GM12892 (cell line): ENCODE measurements around the gene KRTAP4-9.
"Not testable (repeated sequence)": the region's sequence is repeated elsewhere in the genome, so short reads cannot be mapped to it uniquely, and the experiment has no call there.

Source experiments
- DNase-seq: peaks from one replicate; pipeline ENCODE4 v3.0.0; 2011; ENCODE audit not compliant: insufficient read length
- FAIRE-seq: peaks from 2 replicates; lab custom pipeline; 2011; peaks lifted over from hg19 to GRCh38; lab: Jason Lieb, UNC
- POLR2A ChIP-seq: IDR thresholded peaks from 2 replicates; pipeline ENCODE4 v1.6.1; 2011; ENCODE audit warnings: low read depth, low read length, control low read depth
- POLR2AphosphoS5 ChIP-seq: IDR thresholded peaks from 2 replicates; pipeline ENCODE4 v1.6.1; 2011; ENCODE audit warnings: low read depth, low read length, control low read depth
- TAF1 ChIP-seq: IDR thresholded peaks from 2 replicates; pipeline ENCODE4 v1.6.1; 2011; ENCODE audit warnings: low read depth, mild to moderate bottlenecking, control low read depth, low read length, borderline replicate concordance

KRTAP4-9 gene

GRCh38 chr17:41069031-41069430, 36.2 kb upstream of the KRTAP4-9 start:
- TF ChIP-seq TAF1 (no peak), POLR2AphosphoS5 (no peak), POLR2A (no peak)
- DNase-seq (no peak), FAIRE-seq (no peak)

- TF ChIP-seq TAF1 (no peak), POLR2AphosphoS5 (no peak), POLR2A (no peak)
- FAIRE-seq (no peak), DNase-seq (no peak)
Observed at GRCh38 chr17:41071606-41072360, 33.4 kb upstream of the KRTAP4-9 start.

GRCh38 chr17:41073676-41074075, 31.5 kb upstream of the KRTAP4-9 start:
- TF ChIP-seq POLR2AphosphoS5 (no peak), TAF1 (no peak), POLR2A (no peak)
- no peak for FAIRE-seq
- DNase-seq, result no peak

- no peak for TF ChIP-seq TAF1
- TF ChIP-seq POLR2AphosphoS5, result no peak
- FAIRE-seq, result no peak
- DNase-seq, result no peak
Observed at GRCh38 chr17:41076788-41077187, 28.4 kb upstream of the KRTAP4-9 start.

- FAIRE-seq, result no peak
- TF ChIP-seq TAF1 (no peak), POLR2AphosphoS5 (no peak), POLR2A (no peak)
- DNase-seq, result no peak
Observed at GRCh38 chr17:41082626-41083025, 22.6 kb upstream of the KRTAP4-9 start.

GRCh38 chr17:41083427-41083826, 21.8 kb upstream of the KRTAP4-9 start:
- FAIRE-seq, DNase-seq: not testable (repeated sequence)

- FAIRE-seq, DNase-seq: not testable (repeated sequence)
Observed at GRCh38 chr17:41084100-41084856, 20.9 kb upstream of the KRTAP4-9 start, which contains the start of gene KRTAP4-7. Gene KRTAP4-7 (plus strand): TSS chr17:41084150. CDS start chr17:41084207, 57 bp downstream.

- not testable (repeated sequence) for DNase-seq, FAIRE-seq
Observed at GRCh38 chr17:41088760-41089352, 16.3 kb upstream of the KRTAP4-9 start.

GRCh38 chr17:41096055-41096454, 9.1 kb upstream of the KRTAP4-9 start:
- no peak for DNase-seq
- no peak for TF ChIP-seq POLR2A
- no peak for TF ChIP-seq TAF1
- TF ChIP-seq POLR2AphosphoS5, result no peak
- no peak for FAIRE-seq

GRCh38 chr17:41098042-41098441, 7.1 kb upstream of the KRTAP4-9 start, which contains the start of gene KRTAP4-8:
Gene KRTAP4-8 (minus strand): TSS chr17:41098142. CDS start chr17:41098084, 58 bp downstream.
- FAIRE-seq (no peak), DNase-seq (no peak)
- TF ChIP-seq TAF1 (no peak), POLR2AphosphoS5 (no peak), POLR2A (no peak)

GRCh38 chr17:41098481-41098880, 6.7 kb upstream of the KRTAP4-9 start:
- DNase-seq, result no peak
- no peak for TF ChIP-seq POLR2AphosphoS5
- no peak for TF ChIP-seq TAF1
- TF ChIP-seq POLR2A, result no peak
- no peak for FAIRE-seq

GRCh38 chr17:41099682-41100480, 5.3 kb upstream of the KRTAP4-9 start:
- not testable (repeated sequence) for FAIRE-seq, DNase-seq
